HT1080 (cell line): ENCODE results near the gene TRPM6. TPM values are rescaled to one million over a fixed set of nuclear protein-coding genes. Genes with fewer than 3 reads are reported as not detected.
"Not testable (repeated sequence)": the region's sequence is repeated elsewhere in the genome, so short reads cannot be mapped to it uniquely, and the experiment has no call there.

Source experiments
- DNase-seq: peaks from one replicate; pipeline ENCODE4 v3.0.0-alpha.2; 2015; ENCODE audit warnings: low read depth
- polyA plus RNA-seq, 2 experiments: library from polyadenylated mRNA; depleted of rRNA; stranded (reverse); fragments of >200 nt; gene quantifications; 2 replicates each; pipeline ENCODE4 v1.2.3, GENCODE V29; 2015
- total RNA-seq: library from RNA; depleted of rRNA; stranded (reverse); fragments of >200 nt; shearing (Covaris generic); gene quantifications from 2 replicates; pipeline ENCODE4 v1.2.3, GENCODE V29; 2014; rRNA removed

The TRPM6 gene, protein sequence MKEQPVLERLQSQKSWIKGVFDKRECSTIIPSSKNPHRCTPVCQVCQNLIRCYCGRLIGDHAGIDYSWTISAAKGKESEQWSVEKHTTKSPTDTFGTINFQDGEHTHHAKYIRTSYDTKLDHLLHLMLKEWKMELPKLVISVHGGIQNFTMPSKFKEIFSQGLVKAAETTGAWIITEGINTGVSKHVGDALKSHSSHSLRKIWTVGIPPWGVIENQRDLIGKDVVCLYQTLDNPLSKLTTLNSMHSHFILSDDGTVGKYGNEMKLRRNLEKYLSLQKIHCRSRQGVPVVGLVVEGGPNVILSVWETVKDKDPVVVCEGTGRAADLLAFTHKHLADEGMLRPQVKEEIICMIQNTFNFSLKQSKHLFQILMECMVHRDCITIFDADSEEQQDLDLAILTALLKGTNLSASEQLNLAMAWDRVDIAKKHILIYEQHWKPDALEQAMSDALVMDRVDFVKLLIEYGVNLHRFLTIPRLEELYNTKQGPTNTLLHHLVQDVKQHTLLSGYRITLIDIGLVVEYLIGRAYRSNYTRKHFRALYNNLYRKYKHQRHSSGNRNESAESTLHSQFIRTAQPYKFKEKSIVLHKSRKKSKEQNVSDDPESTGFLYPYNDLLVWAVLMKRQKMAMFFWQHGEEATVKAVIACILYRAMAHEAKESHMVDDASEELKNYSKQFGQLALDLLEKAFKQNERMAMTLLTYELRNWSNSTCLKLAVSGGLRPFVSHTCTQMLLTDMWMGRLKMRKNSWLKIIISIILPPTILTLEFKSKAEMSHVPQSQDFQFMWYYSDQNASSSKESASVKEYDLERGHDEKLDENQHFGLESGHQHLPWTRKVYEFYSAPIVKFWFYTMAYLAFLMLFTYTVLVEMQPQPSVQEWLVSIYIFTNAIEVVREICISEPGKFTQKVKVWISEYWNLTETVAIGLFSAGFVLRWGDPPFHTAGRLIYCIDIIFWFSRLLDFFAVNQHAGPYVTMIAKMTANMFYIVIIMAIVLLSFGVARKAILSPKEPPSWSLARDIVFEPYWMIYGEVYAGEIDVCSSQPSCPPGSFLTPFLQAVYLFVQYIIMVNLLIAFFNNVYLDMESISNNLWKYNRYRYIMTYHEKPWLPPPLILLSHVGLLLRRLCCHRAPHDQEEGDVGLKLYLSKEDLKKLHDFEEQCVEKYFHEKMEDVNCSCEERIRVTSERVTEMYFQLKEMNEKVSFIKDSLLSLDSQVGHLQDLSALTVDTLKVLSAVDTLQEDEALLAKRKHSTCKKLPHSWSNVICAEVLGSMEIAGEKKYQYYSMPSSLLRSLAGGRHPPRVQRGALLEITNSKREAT (N-terminal part only)
- total RNA-seq, result 0.02 TPM in 1 of 2 replicates, not detected in the other
- polyA plus RNA-seq (2015; cell fraction: cytosol; rRNA removed), result 0.02 TPM in 1 of 2 replicates, not detected in the other
- 0.03 and 0.08 TPM in 2 replicates for polyA plus RNA-seq (2015; cell fraction: nucleus; rRNA removed)

DNA sequence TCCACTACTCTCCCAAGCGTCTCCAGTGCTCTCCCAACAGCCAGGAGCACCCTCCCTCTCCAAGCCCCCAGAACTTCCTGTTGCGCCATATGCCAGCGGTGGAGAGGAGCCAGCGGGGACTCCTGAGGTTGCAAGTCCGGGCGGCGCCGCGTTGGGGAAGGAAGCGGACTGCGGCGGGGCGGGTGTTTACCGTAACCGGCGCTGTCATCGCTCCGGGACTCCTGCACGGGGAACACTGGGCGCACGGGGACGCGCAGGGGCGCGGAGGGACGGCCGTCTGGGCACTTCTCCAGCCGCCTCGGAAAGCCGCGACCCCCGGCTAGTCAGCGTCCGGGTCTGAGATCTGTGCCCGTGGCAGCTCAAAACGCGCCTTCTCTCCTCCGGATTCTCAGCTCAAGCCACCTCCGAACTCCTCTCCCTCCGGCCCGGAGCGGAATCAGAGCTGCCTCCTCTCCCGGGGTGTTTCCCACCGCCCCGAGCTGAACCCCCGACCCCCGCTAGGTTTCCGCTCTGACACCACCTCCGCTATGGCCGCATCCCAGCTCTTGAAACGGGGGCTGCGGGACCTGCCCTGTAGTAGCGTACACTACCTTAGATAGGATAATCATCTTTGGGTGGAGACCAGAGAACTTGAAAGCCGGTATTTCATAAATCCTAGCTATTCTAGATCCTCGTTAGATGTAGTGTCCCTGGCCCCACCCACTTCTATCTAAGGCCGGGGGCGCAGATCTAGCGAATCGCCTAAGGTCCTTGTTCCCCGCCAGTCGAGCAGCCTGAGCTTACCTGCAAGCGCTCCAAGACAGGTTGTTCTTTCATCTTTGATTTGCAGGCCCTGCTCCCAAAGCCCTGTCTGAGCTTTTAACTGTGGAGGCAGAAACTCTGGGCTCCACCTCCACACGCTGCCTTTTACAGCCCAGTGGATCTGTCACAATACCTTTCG is at the start of gene TRPM6:
TRPM6 (minus strand) TSS at position 881 of the 940 bp plus-strand sequence; CDS start at position 816, 65 bp downstream.
- peak; percentile 67 for DNase-seq

DNA sequence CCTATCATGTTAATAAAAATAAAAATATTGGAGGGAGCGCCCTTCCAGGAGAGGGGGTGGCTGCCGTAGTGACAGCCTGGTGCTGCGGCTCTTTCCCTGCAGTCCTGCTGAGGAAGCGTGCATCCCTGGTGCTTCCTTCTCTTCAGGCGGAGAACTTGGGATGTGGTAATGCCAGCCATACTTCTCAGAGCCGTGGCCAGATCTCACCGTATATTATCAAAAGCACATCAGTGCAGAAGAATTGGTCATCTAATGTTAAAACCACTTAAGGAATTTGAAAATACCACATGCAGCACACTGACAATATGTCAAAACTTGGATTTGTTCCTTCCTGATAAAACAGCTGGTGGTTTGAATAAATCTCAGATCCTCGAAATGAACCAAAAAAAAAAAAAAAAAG is 47.3 kb upstream of the TRPM6 start:
- DNase-seq, result no peak

GRCh38 chr9:74921737-74922136 is 34.0 kb upstream of the TRPM6 start:
- no peak for DNase-seq

DNA sequence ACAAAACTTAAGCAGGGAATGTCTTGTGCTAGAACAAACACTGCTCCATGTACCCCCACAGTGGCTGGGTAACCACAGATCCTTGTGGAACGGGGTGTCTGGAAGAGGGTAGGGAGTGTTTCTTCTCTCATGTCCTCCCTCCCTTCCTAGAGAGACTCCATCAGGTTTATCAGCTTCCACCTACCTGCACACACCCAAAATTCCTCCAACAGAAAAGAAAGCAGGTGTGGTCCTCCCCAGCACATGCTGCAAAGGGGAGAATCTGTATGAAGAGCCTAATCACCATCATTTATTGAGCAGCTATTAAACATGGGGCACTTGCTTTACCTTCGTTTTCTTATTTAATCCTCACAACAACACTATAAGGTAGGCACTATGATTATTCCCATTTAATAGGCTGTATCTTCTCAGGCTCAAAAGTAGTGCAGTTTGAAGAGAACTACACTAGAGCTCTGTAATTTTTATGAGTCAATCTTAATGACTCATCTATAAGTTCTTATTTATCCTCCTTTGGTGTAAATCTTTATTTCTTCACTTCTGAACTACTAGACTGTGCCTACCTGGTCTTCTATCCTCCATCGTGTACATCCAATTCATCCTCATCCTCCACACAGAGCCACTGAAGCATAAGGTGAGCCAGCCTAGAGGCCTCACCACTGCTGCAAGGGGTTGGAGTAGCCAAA is 33.4 kb upstream of the TRPM6 start:
- peak; percentile 18 for DNase-seq

DNA sequence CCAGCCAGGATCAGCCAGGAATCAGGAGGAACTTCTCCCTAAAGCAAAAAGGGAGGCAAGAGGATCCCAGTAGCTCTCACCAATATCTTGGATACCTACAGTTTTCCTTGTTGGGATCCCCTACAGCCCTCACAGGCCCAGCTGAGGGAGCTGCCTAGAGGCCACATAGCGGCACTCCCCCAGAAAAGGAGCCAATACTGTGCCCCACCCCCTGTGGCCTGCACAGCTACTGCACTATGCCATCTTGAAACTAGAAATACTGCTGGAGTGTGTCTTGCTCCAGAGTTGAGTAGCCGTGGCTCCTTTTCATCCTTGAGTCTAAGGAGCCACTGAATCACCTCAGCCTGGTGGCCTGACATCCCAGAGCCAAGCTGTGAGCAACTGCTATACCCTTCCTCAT is 22.3 kb upstream of the TRPM6 start:
- no peak for DNase-seq

- DNase-seq, result no peak
These were observed 20.9 kb upstream of the TRPM6 start for GRCh38 chr9:74908665-74909064.

GRCh38 chr9:74907085-74907484 is 19.4 kb upstream of the TRPM6 start:
- no peak for DNase-seq

- DNase-seq, result no peak
These were observed 13.3 kb upstream of the TRPM6 start for GRCh38 chr9:74901001-74901400.

- DNase-seq, result not testable (repeated sequence)
These were observed 728 bp upstream of the TRPM6 start for GRCh38 chr9:74888449-74888848.

DNA sequence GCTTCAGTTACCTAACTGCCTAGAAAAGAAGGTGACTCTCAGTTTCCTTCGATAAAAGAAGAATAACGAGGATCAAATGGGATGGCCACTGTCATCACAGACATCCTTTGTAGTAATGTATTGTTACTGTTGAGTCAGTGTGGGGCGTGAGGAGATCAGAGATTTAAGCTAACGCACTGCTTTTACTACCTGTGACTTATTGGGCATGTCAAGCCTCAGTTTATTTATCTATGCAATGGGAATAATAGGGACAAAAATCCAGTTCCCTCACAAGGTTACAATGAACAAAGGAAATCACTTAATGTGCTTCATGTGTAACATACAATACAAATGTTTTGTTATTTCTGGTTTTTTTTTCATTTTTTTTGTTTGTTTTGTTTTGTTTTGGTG is 255 bp upstream of the TRPM6 start:
- no peak for DNase-seq

DNA sequence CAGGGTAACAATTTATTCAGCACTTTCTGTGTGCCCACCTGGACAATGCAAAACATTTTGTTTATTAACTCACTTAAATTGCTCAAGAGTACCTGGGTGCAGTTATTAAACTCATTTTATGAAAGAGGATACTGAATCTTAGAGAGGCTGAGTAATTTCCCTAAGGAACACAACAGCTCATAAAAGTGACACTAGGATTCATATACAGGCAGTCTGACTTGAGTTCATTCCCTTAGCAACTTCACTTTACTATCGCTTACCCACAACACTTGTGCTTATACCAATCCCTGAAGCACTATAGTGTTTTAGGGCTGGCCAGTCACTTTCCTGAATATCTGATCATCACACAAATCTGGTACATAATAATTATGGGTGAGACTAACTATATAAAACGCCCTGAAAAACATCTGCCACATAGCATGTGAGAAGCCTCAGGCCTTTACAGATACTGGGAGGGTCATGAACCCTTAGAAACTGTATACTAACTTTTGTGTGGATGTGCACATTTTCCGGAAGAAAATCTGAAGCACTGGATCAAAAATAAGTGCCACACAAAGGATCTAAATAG is 11.3 kb downstream of the TRPM6 start:
- no peak for DNase-seq

GRCh38 chr9:74875656-74876055 is 12.1 kb downstream of the TRPM6 start:
- no peak for DNase-seq

DNA sequence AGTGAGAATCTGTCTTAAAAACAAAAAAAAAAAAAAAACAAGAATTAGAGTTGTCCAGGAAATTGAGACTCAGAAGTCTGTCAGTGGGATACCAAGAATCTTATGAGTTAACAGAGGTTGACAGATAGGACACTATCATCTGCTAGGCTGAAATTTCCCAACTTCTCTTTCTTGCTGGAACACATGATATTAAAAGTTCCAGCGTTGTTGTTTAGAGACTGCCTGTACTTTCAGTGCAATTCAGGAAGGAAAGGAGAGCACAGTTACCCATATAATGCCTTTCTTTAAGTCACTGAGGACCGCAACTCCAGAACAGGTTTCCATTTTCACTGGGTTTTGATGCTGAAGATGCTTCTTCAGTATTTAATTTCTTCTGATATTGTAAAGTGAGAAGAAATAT is 13.5 kb downstream of the TRPM6 start:
- no peak for DNase-seq

GRCh38 chr9:74872619-74873233 is 15.0 kb downstream of the TRPM6 start:
- no peak for DNase-seq

GRCh38 chr9:74867483-74867882 is 20.2 kb downstream of the TRPM6 start:
- DNase-seq, result no peak

GRCh38 chr9:74865177-74865576 is 22.5 kb downstream of the TRPM6 start:
- no peak for DNase-seq

DNA sequence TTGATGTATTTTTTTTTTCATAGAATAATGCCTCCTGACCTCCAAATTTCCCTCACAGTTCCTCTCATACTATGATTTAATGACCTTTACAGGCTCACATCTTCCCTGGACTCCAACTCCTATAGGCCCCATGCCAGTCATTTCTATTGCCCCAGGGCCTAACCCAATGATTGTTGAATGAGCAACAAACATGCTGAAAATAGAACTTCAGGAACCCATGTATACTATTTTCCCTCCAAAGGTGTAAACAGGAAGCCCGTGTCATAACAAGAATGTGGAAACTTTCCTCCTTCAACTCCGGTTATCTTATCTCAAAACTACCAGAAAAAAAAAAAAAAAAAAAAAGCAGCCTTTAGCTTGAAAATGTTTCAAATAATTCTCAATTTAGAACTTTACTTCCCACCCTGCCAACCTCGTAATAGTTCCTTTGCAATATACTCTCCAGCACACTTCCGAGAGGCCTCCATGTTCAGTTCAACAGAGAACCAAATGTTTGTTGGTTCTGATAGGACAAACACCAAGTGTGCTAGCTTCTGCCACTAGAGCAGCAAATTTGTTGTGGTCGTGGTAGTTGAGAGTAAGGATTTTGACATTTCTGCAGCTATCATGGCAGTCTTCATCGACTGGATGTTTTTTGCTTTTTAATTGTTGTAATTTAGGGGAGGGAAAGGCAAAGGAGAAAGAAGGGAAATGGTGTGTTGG is 25.8 kb downstream of the TRPM6 start:
- no peak for DNase-seq

GRCh38 chr9:74861071-74861470 is 26.6 kb downstream of the TRPM6 start:
- DNase-seq, result no peak
